ENCODE measurements around the gene R3HDM2.
"Not testable (repeated sequence)": the region's sequence is repeated elsewhere in the genome, so short reads cannot be mapped to it uniquely, and the experiment has no call there.

Gene R3HDM2

DNA sequence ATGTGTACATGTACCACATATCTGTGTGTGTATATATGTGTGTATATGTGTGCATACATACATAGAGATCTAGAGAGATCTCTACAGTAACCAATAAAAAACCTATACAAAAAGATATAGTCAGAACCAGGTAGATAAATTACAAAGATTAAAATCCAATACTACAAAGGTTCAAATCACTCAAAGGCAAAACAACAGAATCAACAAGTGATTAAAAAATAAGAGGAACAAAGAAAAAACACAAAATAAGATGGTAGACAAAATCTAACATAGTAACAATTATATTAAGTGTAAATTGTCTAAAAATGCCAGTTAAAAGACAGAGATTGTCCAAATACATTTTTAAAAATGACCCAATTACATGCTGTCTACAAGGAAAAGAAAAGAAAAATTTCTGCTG is 83.6 kb downstream of the R3HDM2 start:
- peaks cover 34% of the 10 kb centered on the region for H3K36me3 Mint-ChIP-seq

DNA sequence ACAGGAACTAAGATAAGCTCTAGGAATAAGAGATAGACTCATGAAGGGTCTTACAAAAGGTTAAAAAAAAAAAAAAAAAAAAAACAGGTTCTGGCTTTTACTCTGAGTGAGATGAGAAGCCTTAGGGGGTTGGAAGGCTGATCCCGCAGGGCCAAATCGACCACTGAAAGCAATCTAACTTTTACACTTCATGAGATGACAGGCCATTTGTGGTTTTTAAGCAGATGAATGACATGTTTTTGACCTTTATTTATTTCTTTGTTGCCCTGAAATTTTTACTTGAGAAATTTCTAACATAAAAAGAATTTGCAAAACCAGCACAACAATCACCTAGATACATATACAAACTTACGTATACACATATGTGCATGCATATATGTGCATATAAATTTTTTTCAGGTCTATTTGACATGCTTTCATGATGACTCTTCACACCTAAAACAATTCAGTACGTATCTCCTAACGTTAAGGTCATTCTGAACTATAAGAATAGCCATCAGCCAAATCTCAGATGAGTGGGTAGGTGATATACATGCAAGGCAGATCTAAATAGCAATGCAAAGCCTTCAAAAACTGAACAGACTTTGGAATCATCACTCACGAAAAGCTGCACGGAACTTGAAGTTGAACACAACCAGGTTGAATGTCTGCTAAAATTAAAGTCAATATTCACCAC is 87.0 kb downstream of the R3HDM2 start:
- peaks cover 2% of the 10 kb centered on the region for H3K9me3 Mint-ChIP-seq
- DNase-seq = no peak
- H3K27me3 Mint-ChIP-seq = no peaks in the 10 kb centered on the region
- no peak overlapping the region for H3K4me3 Mint-ChIP-seq
- CTCF ChIA-PET = no interaction called here
- no peak overlapping the region for H3K27ac Mint-ChIP-seq
- no peaks in the 10 kb centered on the region for H3K4me1 Mint-ChIP-seq
- H3K36me3 Mint-ChIP-seq = peaks cover 27% of the 10 kb centered on the region

More for the DNA sequence above, 83.6 kb downstream of the R3HDM2 start:
- Mint-ChIP-seq H3K27ac (no peak overlapping the region), H3K4me1 (no peaks in the 10 kb centered on the region), H3K4me3 (no peak overlapping the region), H3K27me3 (no peaks in the 10 kb centered on the region), H3K9me3 (peaks cover 2% of the 10 kb centered on the region)
- DNase-seq = no peak
- CTCF ChIA-PET = no interaction called here

DNA sequence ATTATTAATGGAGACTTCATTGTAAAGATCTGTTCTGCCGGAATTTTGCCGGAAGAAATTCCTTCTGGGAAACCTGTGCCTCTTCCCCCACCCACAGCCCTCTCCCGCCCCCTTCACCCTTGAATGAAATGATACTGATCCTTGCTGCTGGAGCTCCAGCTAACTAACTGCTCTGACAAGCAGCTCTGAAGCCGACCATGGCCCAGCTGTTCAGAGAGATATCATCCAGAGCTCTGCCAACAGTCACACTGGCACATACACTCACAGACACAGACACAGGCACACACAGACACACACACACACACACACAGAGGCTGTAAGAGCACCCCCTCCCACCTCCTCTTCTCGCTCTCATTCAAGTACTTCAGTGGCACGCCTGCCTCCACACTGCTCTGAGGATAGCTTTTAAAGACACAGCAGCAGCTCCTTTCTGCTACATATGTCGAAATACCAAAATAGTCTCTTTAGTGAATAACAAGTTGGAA is 88.6 kb downstream of the R3HDM2 start:
- no peak overlapping the region for H3K4me3 Mint-ChIP-seq
- no peak for DNase-seq
- no peaks in the 10 kb centered on the region for H3K4me1 Mint-ChIP-seq
- H3K27me3 Mint-ChIP-seq = no peaks in the 10 kb centered on the region
- H3K27ac Mint-ChIP-seq = no peak overlapping the region
- peaks cover 31% of the 10 kb centered on the region for H3K36me3 Mint-ChIP-seq
- CTCF ChIA-PET = interaction anchor here (2.4 kb wide), 1 partner anchor 110 kb away, joined by 8 read pairs; no protein-coding TSS in a partner anchor
- H3K9me3 Mint-ChIP-seq = peaks cover 1% of the 10 kb centered on the region

DNA sequence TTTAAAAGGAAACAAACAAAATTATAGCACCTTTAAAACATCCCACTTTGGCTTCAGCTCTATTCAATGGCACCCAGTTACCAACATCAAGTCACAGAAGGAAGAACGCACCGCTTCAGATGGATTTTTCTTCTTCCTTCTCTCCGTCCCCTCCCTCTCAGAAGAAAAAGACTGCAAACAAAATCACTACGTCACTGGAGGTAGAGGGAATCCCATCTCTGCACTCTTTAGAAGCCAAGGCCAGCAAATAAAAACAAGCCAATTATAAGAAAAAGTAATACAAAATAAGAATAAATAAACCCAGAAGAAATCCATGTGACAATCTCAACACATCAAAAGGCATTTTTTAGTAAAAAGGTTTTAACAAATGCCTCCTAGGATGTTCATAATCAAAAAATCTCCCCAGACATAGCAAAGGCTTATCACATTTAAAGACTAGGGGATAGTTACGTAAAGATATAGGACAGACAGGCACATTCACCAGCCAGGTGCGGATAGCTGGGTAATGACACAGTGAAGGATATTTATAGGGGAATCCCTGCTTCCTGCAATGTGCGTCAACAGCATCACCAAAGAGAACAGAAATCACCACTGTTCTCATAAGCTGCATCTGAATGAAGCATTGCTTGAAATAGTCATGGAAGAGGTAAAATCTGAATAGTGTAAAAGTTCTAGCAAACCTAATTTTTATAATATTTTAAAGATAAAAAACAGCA is 89.4 kb downstream of the R3HDM2 start:
- no peak for DNase-seq
- Mint-ChIP-seq H3K4me3 (no peak overlapping the region), H3K27ac (no peak overlapping the region), H3K36me3 (peaks cover 29% of the 10 kb centered on the region), H3K9me3 (peaks cover under 1% of the 10 kb centered on the region), H3K27me3 (no peaks in the 10 kb centered on the region), H3K4me1 (no peaks in the 10 kb centered on the region)
- CTCF ChIA-PET = interaction anchor here (2.4 kb wide), 1 partner anchor 111 kb away, joined by 8 read pairs; no protein-coding TSS in a partner anchor

DNA sequence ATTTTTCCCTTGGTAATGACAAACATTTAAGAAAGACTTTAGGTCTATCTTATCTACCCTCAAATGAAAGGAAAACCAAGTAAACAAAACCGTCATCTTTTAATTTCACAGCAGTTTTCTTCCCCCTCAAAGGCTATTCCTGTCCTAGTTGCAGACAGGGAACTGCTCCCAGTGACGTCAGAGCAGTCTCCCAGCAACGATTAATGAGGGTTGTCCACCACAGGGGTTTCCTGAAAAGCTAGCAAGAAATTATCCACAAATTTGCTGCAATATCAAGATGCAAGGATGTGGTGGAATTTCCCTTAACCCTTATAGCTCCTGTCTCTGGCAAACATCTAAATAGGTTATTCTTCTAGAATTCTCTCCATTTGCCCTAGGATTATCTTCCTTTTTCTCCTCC is 90.7 kb downstream of the R3HDM2 start:
- H3K36me3 Mint-ChIP-seq = peaks cover 32% of the 10 kb centered on the region
- peaks cover 3% of the 10 kb centered on the region for H3K9me3 Mint-ChIP-seq
- H3K4me1 Mint-ChIP-seq = no peaks in the 10 kb centered on the region
- no peak for DNase-seq
- H3K4me3 Mint-ChIP-seq = no peak overlapping the region
- no peaks in the 10 kb centered on the region for H3K27me3 Mint-ChIP-seq
- H3K27ac Mint-ChIP-seq = no peak overlapping the region
- CTCF ChIA-PET = interaction anchor here (1.2 kb wide), 1 partner anchor 10 kb away, joined by 3 read pairs; no protein-coding TSS in a partner anchor

DNA sequence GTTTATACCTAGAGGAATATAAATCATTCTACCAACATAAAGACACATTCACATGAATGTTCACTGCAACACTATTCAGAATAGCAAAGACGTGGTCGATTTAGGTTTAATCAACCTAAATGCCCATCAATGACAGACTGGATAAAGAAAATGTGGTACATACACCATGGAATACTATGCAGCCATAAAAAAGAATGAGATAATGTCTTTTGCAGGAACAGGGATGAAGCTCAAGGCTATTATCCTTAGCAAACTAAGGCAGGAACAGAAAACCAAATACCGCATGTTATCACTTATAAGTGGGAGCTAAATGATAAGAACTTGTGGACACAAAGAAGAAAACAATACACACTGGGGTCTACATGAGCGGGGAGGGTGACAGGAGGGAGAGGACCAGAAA is 94.5 kb downstream of the R3HDM2 start:
- DNase-seq, H3K27me3 Mint-ChIP-seq, H3K4me3 Mint-ChIP-seq, H3K4me1 Mint-ChIP-seq, CTCF ChIA-PET, H3K9me3 Mint-ChIP-seq, H3K27ac Mint-ChIP-seq: not testable (repeated sequence)
- peaks cover 28% of the 10 kb centered on the region for H3K36me3 Mint-ChIP-seq

DNA sequence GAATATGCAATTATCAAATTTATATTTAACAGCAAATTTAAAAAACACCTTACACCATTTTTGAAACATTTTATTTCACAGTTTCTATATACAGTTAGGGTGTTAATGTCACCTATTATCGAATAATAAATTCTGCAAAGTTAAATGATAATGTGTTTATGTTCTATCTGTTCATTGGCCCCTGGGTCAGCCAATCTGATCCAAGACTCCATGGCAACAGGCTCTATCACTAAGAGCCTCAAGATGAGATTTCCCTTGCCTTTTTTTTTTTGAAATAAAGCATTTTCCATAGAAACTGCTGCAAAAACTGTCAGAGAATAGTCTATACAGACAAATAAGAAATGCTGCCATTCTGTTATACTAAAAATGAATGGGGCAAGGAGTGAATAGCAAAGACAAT is 96.6 kb downstream of the R3HDM2 start:
- DNase-seq = no peak
- Mint-ChIP-seq H3K9me3 (peaks cover 3% of the 10 kb centered on the region), H3K27ac (no peak overlapping the region), H3K36me3 (peaks cover 28% of the 10 kb centered on the region), H3K4me3 (no peak overlapping the region), H3K27me3 (no peaks in the 10 kb centered on the region), H3K4me1 (no peaks in the 10 kb centered on the region)
- CTCF ChIA-PET = no interaction called here

DNA sequence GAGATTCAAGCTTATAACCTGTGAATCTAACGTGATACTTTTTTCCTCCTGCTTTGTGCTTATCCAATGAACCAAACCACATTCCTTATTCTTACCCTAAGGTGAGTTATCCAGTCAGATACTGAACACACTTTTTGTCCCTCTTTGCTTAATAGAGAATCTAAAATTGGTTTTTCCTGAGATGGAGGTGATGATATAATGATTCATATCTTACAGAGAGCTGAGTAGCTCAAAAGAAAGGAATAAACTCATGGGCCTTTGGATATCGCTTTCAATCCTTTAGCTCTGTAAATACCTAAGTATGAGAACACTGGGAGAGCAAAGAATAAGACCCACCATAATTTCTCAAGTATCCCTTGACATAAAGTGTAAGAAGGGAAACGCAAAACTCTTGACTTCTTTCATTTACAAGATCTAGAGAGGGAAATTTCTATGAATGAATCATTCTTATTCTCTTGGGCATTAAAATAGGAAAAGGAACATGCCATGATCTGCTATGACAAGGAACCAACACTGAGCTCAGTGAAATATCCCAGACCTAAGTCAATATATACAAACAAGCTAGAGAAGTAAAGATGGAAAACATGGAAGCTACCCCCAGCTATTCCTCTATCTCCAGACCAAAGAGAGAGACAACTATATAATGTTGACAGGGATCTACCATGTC is 98.1 kb downstream of the R3HDM2 start:
- no peaks in the 10 kb centered on the region for H3K4me1 Mint-ChIP-seq

DNA sequence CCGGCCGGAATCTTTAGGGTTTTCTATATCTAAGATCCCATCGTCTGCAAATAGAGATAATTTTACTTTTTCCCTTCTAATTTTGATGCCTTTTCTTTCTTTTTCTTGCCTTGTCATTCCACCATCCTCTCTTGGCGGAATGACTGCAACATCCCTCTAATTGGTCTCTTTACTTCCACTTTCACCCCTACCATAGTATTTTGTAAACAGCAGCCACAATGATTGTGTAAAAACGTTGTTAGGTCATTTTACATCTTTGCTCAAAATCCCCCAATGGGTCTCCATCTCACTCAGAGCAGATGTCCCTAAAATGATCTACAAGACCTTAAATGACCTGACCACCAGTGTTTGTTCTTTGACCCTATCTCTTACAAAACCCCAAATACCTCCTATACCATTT is 99.9 kb downstream of the R3HDM2 start:
- CTCF ChIA-PET = no interaction called here
- DNase-seq = no peak
- Mint-ChIP-seq H3K4me1 (no peaks in the 10 kb centered on the region), H3K36me3 (peaks cover 13% of the 10 kb centered on the region), H3K27me3 (no peaks in the 10 kb centered on the region), H3K9me3 (no peaks in the 10 kb centered on the region), H3K4me3 (no peak overlapping the region), H3K27ac (no peak overlapping the region)

More for the DNA sequence above, 98.1 kb downstream of the R3HDM2 start:
- CTCF ChIA-PET = no interaction called here
- DNase-seq = no peak
- no peak overlapping the region for H3K4me3 Mint-ChIP-seq
- H3K27me3 Mint-ChIP-seq = no peaks in the 10 kb centered on the region
- no peak overlapping the region for H3K27ac Mint-ChIP-seq
- peaks cover 22% of the 10 kb centered on the region for H3K36me3 Mint-ChIP-seq
- peaks cover 3% of the 10 kb centered on the region for H3K9me3 Mint-ChIP-seq

DNA sequence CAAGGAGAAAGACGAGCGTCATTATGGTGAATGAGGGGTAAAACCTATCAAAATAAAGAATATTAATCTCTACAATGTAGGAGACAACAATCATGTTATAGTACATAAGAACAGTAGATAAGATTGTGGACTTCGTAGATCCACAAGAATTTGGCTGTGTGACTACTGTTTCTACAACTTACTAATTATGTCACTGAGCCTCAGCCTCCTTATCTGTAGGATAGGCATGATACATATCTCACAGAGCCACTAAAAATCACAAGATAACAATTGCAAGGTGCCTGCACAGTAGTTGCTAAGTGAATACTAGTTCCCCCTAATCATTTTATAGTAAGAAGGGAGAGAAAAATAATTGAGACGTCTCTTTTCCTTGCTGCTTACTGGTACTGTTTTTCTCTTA is 101.6 kb downstream of the R3HDM2 start:
- Mint-ChIP-seq H3K27ac (no peak overlapping the region), H3K4me1 (no peaks in the 10 kb centered on the region), H3K9me3 (no peaks in the 10 kb centered on the region), H3K36me3 (peaks cover 13% of the 10 kb centered on the region), H3K27me3 (no peaks in the 10 kb centered on the region), H3K4me3 (no peak overlapping the region)
- no peak for DNase-seq
- CTCF ChIA-PET = interaction anchor here (0.7 kb wide), 1 partner anchor 341 kb away, joined by 3 read pairs; no protein-coding TSS in a partner anchor

DNA sequence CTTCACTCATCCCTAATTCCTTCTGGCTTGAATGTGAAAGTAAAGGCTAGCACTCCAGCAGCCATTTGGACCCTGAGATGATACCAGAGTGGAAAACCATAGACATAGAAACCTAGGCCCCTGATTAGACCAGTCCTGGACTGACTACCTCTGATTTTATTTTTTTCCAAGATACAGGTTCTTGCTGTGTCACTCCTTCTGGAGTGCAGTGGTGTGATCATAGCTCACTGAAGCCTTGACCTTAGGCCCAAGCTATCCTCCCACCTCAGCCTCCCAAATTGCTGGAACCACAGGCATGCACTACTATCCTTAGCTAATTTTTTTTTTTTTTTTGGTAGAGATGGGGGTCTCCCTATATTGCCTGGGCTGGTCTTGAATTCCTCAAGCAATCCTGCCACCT is 105.4 kb downstream of the R3HDM2 start:
- CTCF ChIA-PET = no interaction called here
- Mint-ChIP-seq H3K27ac (no peak overlapping the region), H3K36me3 (peaks cover 5% of the 10 kb centered on the region), H3K9me3 (no peaks in the 10 kb centered on the region), H3K4me1 (no peaks in the 10 kb centered on the region), H3K27me3 (no peaks in the 10 kb centered on the region), H3K4me3 (no peak overlapping the region)
- DNase-seq = no peak

DNA sequence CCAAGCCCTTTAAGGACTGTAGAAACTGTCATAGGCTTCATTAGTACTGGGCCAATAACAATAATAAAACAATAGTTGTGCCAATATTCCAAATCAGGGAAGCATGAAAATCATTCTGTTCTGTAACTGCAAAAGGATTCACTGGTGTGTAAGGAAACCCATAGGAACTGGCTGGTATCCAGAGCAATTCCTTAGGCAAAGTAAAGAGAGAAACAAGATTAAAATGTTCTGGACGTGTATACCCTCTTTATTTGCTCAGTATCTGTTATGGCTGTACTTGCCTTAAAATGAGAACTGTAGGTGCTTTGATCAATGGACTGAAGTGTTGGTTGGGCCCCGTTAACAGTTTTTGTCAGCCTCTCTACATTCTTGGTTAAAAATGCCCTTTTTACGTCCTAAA is 107.4 kb downstream of the R3HDM2 start:
- no peak overlapping the region for H3K4me3 Mint-ChIP-seq
- CTCF ChIA-PET = no interaction called here
- no peaks in the 10 kb centered on the region for H3K4me1 Mint-ChIP-seq
- H3K27me3 Mint-ChIP-seq = no peaks in the 10 kb centered on the region
- no peak overlapping the region for H3K27ac Mint-ChIP-seq
- H3K36me3 Mint-ChIP-seq = peaks cover 5% of the 10 kb centered on the region
- no peak for DNase-seq
- H3K9me3 Mint-ChIP-seq = no peaks in the 10 kb centered on the region

DNA sequence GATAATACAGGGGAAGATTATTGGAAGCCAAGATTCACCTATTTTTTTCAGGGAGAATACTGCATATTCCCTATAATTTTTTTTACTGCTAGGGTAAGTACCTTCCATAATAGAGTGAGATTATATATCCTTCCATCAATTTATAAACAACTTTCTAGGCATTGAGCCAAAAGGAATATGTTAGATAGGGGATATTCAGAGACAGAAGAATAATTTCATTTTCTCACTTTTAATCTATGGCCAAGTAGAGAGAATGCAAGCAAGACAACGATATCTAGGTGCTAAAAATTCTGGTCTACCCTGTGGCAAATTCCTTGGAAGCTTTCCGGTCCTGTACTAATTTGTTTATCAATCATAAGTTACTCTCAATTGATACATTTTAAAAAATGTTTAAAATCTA is 110.2 kb downstream of the R3HDM2 start:
- no peak for DNase-seq
- Mint-ChIP-seq H3K4me3 (no peak overlapping the region), H3K9me3 (no peaks in the 10 kb centered on the region), H3K27ac (no peak overlapping the region), H3K4me1 (no peaks in the 10 kb centered on the region), H3K36me3 (peaks cover 2% of the 10 kb centered on the region), H3K27me3 (no peaks in the 10 kb centered on the region)
- CTCF ChIA-PET = no interaction called here

DNA sequence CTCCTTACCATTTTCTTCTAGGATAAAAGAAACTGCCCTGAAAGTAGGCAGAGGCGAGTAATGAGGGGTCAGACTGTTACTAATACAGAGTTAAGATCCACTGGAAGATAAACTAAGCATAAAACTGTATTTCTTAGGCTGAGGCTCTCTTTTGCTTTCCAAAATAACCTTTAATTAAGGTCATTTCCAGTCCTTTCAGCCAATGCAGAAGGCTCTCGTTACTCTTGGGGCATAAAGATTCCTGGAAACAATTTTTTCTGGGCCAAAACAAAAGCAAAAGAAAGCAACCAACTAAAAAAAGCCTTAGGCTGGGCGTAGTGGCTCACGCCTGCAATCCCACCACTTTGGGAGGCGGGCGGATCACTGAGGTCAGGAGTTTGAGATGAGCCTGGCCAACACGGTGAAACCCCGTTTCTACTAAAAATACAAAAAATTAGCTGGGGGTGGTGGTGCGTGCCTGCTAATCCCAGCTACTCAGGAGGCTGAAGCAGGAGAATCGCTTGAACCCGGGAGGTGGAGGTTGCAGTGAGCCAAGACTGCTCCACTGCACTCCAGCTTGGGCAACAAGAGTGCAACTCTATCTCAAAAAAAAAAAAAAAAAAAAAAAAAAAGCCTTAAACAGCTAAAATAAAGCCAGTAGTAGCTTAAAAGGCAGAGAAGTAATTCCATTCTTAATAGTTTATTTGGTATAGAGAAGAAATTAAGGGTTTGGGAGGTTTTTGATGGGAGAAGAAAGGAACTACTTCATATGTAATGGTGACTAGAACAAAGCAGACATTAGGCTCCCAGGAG is 111.0 kb downstream of the R3HDM2 start:
- no peak overlapping the region for H3K27ac Mint-ChIP-seq
- no peaks in the 10 kb centered on the region for H3K9me3 Mint-ChIP-seq
- no peak overlapping the region for H3K4me3 Mint-ChIP-seq
- no peaks in the 10 kb centered on the region for H3K4me1 Mint-ChIP-seq
- CTCF ChIA-PET = no interaction called here
- peaks cover 2% of the 10 kb centered on the region for H3K36me3 Mint-ChIP-seq
- DNase-seq = no peak
- H3K27me3 Mint-ChIP-seq = no peaks in the 10 kb centered on the region
